Fibroblast of upper back skin (primary cell): ENCODE measurements around the gene MZB1.

ENCODE experiments used
- DNase-seq: peaks from one replicate; pipeline ENCODE4 v3.0.0-alpha.2; 2013

The MZB1 gene

GRCh38 chr5:139389701-139390638 lies at the start of gene MZB1:
Gene MZB1 (minus strand): TSS chr5:139389913. CDS start chr5:139389856, 57 bp downstream.
- no peak for DNase-seq

- DNase-seq: peak; percentile 91
Measured at GRCh38 chr5:139439013-139439903, 49.5 kb upstream of the MZB1 start, which contains the start of gene DNAJC18. Gene DNAJC18 (minus strand): TSS chr5:139439525. CDS start chr5:139439445, 80 bp downstream.

GRCh38 chr5:139438707-139439012 lies 48.9 kb upstream of the MZB1 start:
- no peak for DNase-seq

- no peak for DNase-seq
Measured at GRCh38 chr5:139435676-139436075, 46.0 kb upstream of the MZB1 start.

- DNase-seq: no peak
Measured at GRCh38 chr5:139431706-139432105, 42.0 kb upstream of the MZB1 start.

- no peak for DNase-seq
Measured at GRCh38 chr5:139430015-139430414, 40.3 kb upstream of the MZB1 start.

- peak; percentile 80 for DNase-seq
Measured at GRCh38 chr5:139426203-139426885, 36.6 kb upstream of the MZB1 start.

GRCh38 chr5:139425497-139425896 lies 35.8 kb upstream of the MZB1 start:
- DNase-seq: no peak

GRCh38 chr5:139422307-139422893 lies 32.7 kb upstream of the MZB1 start:
- DNase-seq: peak; percentile 72

GRCh38 chr5:139419226-139420192 lies 29.8 kb upstream of the MZB1 start:
- no peak for DNase-seq

- DNase-seq: no peak
Measured at GRCh38 chr5:139418793-139419192, 29.1 kb upstream of the MZB1 start.

- DNase-seq: no peak
Measured at GRCh38 chr5:139417214-139417613, 27.5 kb upstream of the MZB1 start.

- no peak for DNase-seq
Measured at GRCh38 chr5:139416651-139417050, 26.9 kb upstream of the MZB1 start.

GRCh38 chr5:139415869-139416268 lies 26.2 kb upstream of the MZB1 start:
- no peak for DNase-seq

- DNase-seq: no peak
Measured at GRCh38 chr5:139415221-139415861, 25.6 kb upstream of the MZB1 start.

- DNase-seq: no peak
Measured at GRCh38 chr5:139414581-139415130, 24.9 kb upstream of the MZB1 start.

- no peak for DNase-seq
Measured at GRCh38 chr5:139413963-139414362, 24.2 kb upstream of the MZB1 start.

- DNase-seq: no peak
Measured at GRCh38 chr5:139413153-139413552, 23.4 kb upstream of the MZB1 start.

GRCh38 chr5:139410993-139411828 lies 21.5 kb upstream of the MZB1 start:
- DNase-seq: no peak
